CD4-positive, alpha-beta T cell treated with Interleukin-17A for 4 hours (primary cell): ENCODE data around the gene PDGFB.

Source experiments
- DNase-seq: peaks from one replicate; pipeline ENCODE4 v3.0.0-alpha.2; 2020; ENCODE audit warnings: mixed read lengths

PDGFB gene

GRCh38 chr22:39276440-39277141 is 31.8 kb upstream of the PDGFB start:
- no peak for DNase-seq

GRCh38 chr22:39275814-39276439 is 31.1 kb upstream of the PDGFB start:
- DNase-seq = no peak

GRCh38 chr22:39273950-39274887 is 29.4 kb upstream of the PDGFB start:
- DNase-seq = no peak

- no peak for DNase-seq
Observed at GRCh38 chr22:39270792-39271191, 26.0 kb upstream of the PDGFB start.

GRCh38 chr22:39270280-39270679 is 25.5 kb upstream of the PDGFB start:
- no peak for DNase-seq

- no peak for DNase-seq
Observed at GRCh38 chr22:39269095-39269790, 24.5 kb upstream of the PDGFB start.

- no peak for DNase-seq
Observed at GRCh38 chr22:39268645-39269044, 23.9 kb upstream of the PDGFB start.

- DNase-seq = no peak
Observed at GRCh38 chr22:39267974-39268373, 23.2 kb upstream of the PDGFB start.

GRCh38 chr22:39266398-39267030 is 21.7 kb upstream of the PDGFB start:
- peak; percentile 11 for DNase-seq

GRCh38 chr22:39265143-39265886 is 20.5 kb upstream of the PDGFB start:
- DNase-seq = no peak

GRCh38 chr22:39264349-39265038 is 19.7 kb upstream of the PDGFB start:
- no peak for DNase-seq

GRCh38 chr22:39263626-39264348 is 19.0 kb upstream of the PDGFB start:
- DNase-seq = no peak

GRCh38 chr22:39259666-39260065 is 14.9 kb upstream of the PDGFB start:
- DNase-seq = no peak

- DNase-seq = no peak
Observed at GRCh38 chr22:39257901-39258475, 13.2 kb upstream of the PDGFB start.

- DNase-seq = no peak
Observed at GRCh38 chr22:39256979-39257378, 12.2 kb upstream of the PDGFB start.

- DNase-seq = no peak
Observed at GRCh38 chr22:39256186-39256552, 11.4 kb upstream of the PDGFB start.

GRCh38 chr22:39255449-39256185 is 10.8 kb upstream of the PDGFB start:
- no peak for DNase-seq

GRCh38 chr22:39254789-39255298 is 10.1 kb upstream of the PDGFB start:
- peak; percentile 54 for DNase-seq

GRCh38 chr22:39254122-39254521 is 9.3 kb upstream of the PDGFB start:
- DNase-seq = no peak
